ENCODE measurements around the gene SNAP47. TPM values are rescaled to one million over a fixed set of nuclear protein-coding genes. Genes with fewer than 3 reads are reported as not detected.

Gene SNAP47
- total RNA-seq, 1 donor from 2014 or later: 59.0 TPM

DNA sequence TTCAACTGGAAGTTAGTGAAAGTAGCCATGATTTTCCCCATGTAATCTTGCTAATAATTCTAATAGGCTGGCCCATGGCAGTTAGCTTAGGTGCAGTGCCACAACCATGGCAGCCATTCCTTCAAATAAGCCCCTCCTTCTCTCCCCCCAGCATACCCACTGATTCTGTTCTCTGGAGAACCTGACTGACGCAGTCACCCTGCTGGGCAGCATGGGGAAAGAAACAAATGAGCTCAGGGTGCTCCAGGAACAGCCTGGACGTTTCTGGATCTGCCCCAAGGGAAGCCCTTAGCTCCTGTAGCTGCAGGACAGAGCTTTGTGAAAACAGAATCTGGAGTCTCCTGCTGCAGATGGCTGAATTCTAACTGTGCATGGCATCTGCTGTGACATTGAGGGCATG is 22.5 kb downstream of the SNAP47 start:
- no peaks in the 10 kb centered on the region for H3K27me3 ChIP-seq (ENCODE audit: control insufficient read depth, insufficient read depth, low read length)
- TF ChIP-seq, protein P1, sequence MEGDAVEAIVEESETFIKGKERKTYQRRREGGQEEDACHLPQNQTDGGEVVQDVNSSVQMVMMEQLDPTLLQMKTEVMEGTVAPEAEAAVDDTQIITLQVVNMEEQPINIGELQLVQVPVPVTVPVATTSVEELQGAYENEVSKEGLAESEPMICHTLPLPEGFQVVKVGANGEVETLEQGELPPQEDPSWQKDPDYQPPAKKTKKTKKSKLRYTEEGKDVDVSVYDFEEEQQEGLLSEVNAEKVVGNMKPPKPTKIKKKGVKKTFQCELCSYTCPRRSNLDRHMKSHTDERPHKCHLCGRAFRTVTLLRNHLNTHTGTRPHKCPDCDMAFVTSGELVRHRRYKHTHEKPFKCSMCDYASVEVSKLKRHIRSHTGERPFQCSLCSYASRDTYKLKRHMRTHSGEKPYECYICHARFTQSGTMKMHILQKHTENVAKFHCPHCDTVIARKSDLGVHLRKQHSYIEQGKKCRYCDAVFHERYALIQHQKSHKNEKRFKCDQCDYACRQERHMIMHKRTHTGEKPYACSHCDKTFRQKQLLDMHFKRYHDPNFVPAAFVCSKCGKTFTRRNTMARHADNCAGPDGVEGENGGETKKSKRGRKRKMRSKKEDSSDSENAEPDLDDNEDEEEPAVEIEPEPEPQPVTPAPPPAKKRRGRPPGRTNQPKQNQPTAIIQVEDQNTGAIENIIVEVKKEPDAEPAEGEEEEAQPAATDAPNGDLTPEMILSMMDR (IDR thresholded peaks at IDR 0.05; ENCODE audit: insufficient read depth, low read length, severe bottlenecking): no peak
- FAIRE-seq (no peak), DNase-seq (ENCODE audit: low read depth) (no peak)
- no peak overlapping the region for H3K4me3 ChIP-seq (ENCODE audit: low read depth, low read length)
- H3K36me3 ChIP-seq (ENCODE audit: control insufficient read depth, insufficient read depth, low read length): peaks cover 2% of the 10 kb centered on the region

DNA sequence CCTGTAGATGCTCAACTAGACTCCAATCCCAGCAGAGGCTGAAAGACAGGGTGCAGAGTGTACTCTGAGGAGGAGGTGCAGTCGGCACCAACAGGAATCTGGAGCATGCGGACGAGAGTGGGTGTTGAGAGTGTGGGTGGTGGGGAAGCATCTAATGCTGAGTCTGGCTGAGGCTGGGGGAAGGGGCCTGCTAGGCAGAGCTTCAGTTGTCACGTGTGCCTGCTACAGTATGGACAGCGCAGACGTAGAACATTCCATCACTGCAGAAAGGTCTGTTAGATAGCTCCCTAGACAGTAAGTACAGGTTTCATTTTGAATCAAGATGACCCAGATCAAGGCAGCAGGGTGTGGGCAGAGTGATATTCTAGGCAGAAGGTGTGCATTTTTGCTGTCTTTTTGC is 23.1 kb downstream of the SNAP47 start:
- Histone ChIP-seq H3K4me3 (ENCODE audit: low read depth, low read length) (no peak overlapping the region), H3K27me3 (ENCODE audit: control insufficient read depth, insufficient read depth, low read length) (no peaks in the 10 kb centered on the region), H3K36me3 (ENCODE audit: control insufficient read depth, insufficient read depth, low read length) (peaks cover 2% of the 10 kb centered on the region)
- DNase-seq (ENCODE audit: low read depth): no peak
- TF ChIP-seq, protein P1 (IDR thresholded peaks at IDR 0.05; ENCODE audit: insufficient read depth, low read length, severe bottlenecking): no peak
- FAIRE-seq: peak; percentile 23

DNA sequence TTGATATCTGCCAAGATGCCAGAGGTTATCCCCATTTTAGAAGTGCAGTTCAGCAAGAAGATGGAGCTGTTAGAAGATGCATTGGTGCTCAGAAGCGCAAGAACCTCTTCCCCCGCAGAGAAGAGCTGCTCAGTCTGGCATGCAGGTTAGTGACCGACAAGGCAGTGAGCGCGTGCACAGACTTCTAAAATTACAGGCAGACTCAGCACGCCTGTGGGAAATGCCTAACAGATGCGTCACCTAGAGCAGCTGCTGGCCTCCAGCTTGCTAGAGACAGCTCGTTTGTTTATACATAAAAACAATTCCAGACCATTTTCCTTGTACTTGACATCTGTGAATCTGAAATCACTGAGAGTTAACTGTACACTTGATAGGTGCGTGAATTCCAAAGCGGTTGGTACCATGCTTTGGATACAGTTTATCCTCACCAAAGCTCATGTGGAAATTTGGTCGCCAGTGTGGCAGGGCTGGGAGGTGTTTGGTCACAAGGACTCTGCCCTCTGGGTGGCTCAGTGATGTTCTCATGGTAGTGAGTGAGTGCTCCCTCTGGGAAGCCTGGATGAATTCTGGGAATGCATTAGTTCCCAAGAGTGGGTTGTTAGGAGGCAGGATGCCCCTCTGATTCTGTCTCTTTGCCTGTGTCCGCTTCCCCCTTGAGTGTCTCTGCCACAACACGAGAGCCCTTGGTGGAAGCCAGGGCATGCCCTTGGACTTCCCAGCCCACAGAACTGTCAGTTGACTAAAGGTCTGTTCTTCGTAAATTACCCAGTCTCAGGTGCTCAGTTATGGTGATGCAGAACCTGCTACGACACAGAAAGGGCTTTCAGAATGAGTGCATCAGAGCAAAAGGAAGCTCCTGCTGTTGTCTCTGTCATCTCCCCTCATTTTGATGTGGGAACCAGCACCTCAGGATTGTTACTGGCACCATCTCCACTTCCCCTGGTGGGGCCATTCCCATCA is 24.4 kb downstream of the SNAP47 start:
- no peaks in the 10 kb centered on the region for H3K27me3 ChIP-seq (ENCODE audit: control insufficient read depth, insufficient read depth, low read length)
- TF ChIP-seq, protein P1 (IDR thresholded peaks at IDR 0.05; ENCODE audit: insufficient read depth, low read length, severe bottlenecking): no peak
- DNase-seq (ENCODE audit: low read depth) (peak; percentile 79), FAIRE-seq (peak; percentile 40)
- no peak overlapping the region for H3K4me3 ChIP-seq (ENCODE audit: low read depth, low read length)
- H3K36me3 ChIP-seq (ENCODE audit: control insufficient read depth, insufficient read depth, low read length): peaks cover 2% of the 10 kb centered on the region

DNA sequence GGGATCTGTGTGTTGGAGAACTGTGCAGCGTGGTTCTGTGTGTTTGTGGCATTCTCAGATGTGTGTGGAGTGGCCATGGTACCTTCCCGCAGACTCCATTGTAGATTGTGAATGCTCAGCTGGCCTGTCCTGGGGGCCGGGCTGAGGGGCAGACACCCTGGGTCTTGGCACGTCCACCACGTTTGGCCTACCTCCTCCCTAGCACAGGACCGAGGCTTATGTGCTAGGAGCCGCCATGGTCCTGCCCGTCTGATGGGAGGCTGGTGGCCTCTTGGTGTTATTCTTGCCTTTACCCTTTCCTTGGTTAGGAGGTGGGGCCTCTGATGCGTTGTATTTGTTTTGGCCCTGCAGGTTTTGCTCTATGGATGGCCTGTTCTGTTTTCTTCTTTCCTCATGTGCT is 25.1 kb downstream of the SNAP47 start:
- no peak overlapping the region for H3K4me3 ChIP-seq (ENCODE audit: low read depth, low read length)
- FAIRE-seq: no peak
- H3K36me3 ChIP-seq (ENCODE audit: control insufficient read depth, insufficient read depth, low read length): peaks cover 2% of the 10 kb centered on the region
- H3K27me3 ChIP-seq (ENCODE audit: control insufficient read depth, insufficient read depth, low read length): no peaks in the 10 kb centered on the region
- TF ChIP-seq, protein P1 (IDR thresholded peaks at IDR 0.05; ENCODE audit: insufficient read depth, low read length, severe bottlenecking): no peak
- no peak for DNase-seq (ENCODE audit: low read depth)

DNA sequence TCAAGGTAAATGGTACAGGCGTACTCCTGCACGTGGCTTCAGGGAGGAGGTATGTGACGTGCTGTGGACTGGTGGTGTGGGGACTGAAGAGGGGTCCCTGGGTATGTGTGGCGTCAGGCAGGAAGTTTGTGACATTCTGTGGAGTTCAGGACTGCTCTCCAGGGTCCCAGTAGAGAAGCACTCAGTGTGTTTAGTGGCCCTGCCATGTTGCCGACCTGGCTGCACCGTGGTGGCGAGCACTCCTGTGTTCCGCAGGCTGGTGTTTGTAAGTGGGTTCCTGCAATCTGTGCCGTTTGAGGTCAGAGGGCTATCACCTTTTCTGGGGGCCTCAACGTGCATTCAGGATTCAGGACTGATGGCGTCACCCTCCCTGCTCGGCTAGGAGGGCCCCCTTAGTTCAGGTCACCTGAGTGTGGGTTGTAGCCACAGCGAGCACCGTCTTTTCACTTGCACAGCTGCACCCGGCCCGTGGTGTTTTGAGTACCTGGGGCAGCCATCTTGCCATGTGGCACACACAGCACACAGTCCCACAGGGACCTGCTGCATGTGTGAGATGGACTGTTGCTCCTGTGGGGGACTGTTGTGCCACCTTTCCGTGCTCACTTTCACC is 26.5 kb downstream of the SNAP47 start:
- TF ChIP-seq, protein P1 (IDR thresholded peaks at IDR 0.05; ENCODE audit: insufficient read depth, low read length, severe bottlenecking): no peak
- Histone ChIP-seq H3K36me3 (ENCODE audit: control insufficient read depth, insufficient read depth, low read length) (peaks cover 2% of the 10 kb centered on the region), H3K4me3 (ENCODE audit: low read depth, low read length) (no peak overlapping the region), H3K27me3 (ENCODE audit: control insufficient read depth, insufficient read depth, low read length) (no peaks in the 10 kb centered on the region)
- FAIRE-seq: peak; percentile 60
- no peak for DNase-seq (ENCODE audit: low read depth)
